ENCODE measurements around the gene LCN1. TPM values are rescaled to one million over a fixed set of nuclear protein-coding genes. Genes with fewer than 3 reads are reported as not detected.
A peak's percentile ranks its signal among the peaks of the same experiment; 100 is the strongest.

The LCN1 gene
- total RNA-seq, 1 donor from 2014 or later, result 0.60 TPM

- TF ChIP-seq, protein P1, sequence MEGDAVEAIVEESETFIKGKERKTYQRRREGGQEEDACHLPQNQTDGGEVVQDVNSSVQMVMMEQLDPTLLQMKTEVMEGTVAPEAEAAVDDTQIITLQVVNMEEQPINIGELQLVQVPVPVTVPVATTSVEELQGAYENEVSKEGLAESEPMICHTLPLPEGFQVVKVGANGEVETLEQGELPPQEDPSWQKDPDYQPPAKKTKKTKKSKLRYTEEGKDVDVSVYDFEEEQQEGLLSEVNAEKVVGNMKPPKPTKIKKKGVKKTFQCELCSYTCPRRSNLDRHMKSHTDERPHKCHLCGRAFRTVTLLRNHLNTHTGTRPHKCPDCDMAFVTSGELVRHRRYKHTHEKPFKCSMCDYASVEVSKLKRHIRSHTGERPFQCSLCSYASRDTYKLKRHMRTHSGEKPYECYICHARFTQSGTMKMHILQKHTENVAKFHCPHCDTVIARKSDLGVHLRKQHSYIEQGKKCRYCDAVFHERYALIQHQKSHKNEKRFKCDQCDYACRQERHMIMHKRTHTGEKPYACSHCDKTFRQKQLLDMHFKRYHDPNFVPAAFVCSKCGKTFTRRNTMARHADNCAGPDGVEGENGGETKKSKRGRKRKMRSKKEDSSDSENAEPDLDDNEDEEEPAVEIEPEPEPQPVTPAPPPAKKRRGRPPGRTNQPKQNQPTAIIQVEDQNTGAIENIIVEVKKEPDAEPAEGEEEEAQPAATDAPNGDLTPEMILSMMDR (IDR thresholded peaks at IDR 0.05), result no peak
- Mint-ChIP-seq H3K36me3 (ENCODE audit: low read depth) (peaks cover 4% of the 10 kb centered on the region), H3K9me3 (ENCODE audit: low read depth) (peaks cover 12% of the 10 kb centered on the region), H3K27me3 (ENCODE audit: low read depth) (peaks cover 28% of the 10 kb centered on the region), H3K27ac (ENCODE audit: unreplicated experiment) (no peak overlapping the region), H3K4me3 (ENCODE audit: unreplicated experiment) (no peak overlapping the region), H3K4me1 (ENCODE audit: low read depth) (no peaks in the 10 kb centered on the region)
- peak; percentile 68 for DNase-seq (ENCODE audit: low spot score)
Observed at GRCh38 chr9:135565141-135565628, 43.9 kb downstream of the LCN1 start.

DNA sequence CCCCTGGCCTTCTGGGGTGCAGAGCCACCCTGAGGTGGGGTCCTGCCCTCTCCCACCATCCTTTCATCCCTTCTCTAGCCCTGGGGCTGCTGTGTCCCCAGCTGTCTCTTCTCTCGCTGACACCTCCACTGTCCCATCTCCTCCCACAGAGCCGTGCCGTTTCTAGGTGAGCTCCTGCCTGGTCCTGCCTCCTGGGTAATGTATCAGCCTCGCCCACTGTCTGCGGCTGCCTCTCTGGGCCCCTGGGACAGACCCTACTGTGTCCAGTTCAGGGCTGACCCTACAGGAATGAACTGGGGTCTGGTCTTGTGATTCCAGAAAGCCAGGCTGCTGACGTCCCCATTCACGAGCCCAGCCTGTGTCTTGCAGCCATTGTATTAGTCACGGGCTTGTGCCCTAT is 44.4 kb downstream of the LCN1 start:
- Mint-ChIP-seq H3K4me1 (ENCODE audit: low read depth) (no peaks in the 10 kb centered on the region), H3K36me3 (ENCODE audit: low read depth) (peaks cover 4% of the 10 kb centered on the region), H3K9me3 (ENCODE audit: low read depth) (peaks cover 15% of the 10 kb centered on the region), H3K27me3 (ENCODE audit: low read depth) (peaks cover 28% of the 10 kb centered on the region), H3K27ac (ENCODE audit: unreplicated experiment) (no peak overlapping the region), H3K4me3 (ENCODE audit: unreplicated experiment) (no peak overlapping the region)
- DNase-seq (ENCODE audit: low spot score), result peak; percentile 60
- TF ChIP-seq, protein P1 (IDR thresholded peaks at IDR 0.05), result no peak

GRCh38 chr9:135566552-135566951 is 45.3 kb downstream of the LCN1 start:
- DNase-seq (ENCODE audit: low spot score), result no peak
- Mint-ChIP-seq H3K27me3 (ENCODE audit: low read depth) (peaks cover 30% of the 10 kb centered on the region), H3K4me3 (ENCODE audit: unreplicated experiment) (no peak overlapping the region), H3K4me1 (ENCODE audit: low read depth) (no peaks in the 10 kb centered on the region), H3K36me3 (ENCODE audit: low read depth) (peaks cover 4% of the 10 kb centered on the region), H3K27ac (ENCODE audit: unreplicated experiment) (no peak overlapping the region), H3K9me3 (ENCODE audit: low read depth) (peaks cover 20% of the 10 kb centered on the region)
- TF ChIP-seq, protein P1 (IDR thresholded peaks at IDR 0.05), result no peak

- TF ChIP-seq, protein P1 (IDR thresholded peaks at IDR 0.05), result no peak
- no peak overlapping the region for H3K27ac Mint-ChIP-seq (ENCODE audit: unreplicated experiment)
- peaks cover 20% of the 10 kb centered on the region for H3K9me3 Mint-ChIP-seq (ENCODE audit: low read depth)
Observed at GRCh38 chr9:135567311-135567710, 46.1 kb downstream of the LCN1 start.

DNA sequence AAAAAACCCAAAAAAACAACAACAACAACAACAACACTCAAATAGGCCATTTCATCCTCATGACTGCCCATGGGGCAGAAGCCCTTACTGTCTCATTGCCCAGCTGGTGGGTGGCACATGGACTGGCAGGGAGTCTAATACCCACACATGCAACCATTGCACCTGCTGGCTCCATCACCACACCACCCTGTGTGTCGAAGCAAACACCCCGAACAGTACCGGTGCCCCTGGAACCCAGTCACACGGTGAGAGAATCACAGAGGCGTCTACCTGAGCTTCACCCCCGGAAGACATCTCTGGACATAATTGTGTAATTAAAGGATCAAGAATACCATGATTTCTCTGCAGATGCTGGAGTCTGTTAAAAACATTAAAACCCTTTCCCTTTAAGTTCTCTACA is 46.8 kb downstream of the LCN1 start:
- Mint-ChIP-seq H3K4me3 (ENCODE audit: unreplicated experiment) (no peak overlapping the region), H3K36me3 (ENCODE audit: low read depth) (peaks cover 4% of the 10 kb centered on the region), H3K9me3 (ENCODE audit: low read depth) (peaks cover 20% of the 10 kb centered on the region), H3K27ac (ENCODE audit: unreplicated experiment) (no peak overlapping the region), H3K4me1 (ENCODE audit: low read depth) (no peaks in the 10 kb centered on the region), H3K27me3 (ENCODE audit: low read depth) (peaks cover 30% of the 10 kb centered on the region)
- DNase-seq (ENCODE audit: low spot score), result no peak
- TF ChIP-seq, protein P1 (IDR thresholded peaks at IDR 0.05), result no peak

More at GRCh38 chr9:135567311-135567710, 46.1 kb downstream of the LCN1 start:
- H3K4me1 Mint-ChIP-seq (ENCODE audit: low read depth), result no peaks in the 10 kb centered on the region
- no peak overlapping the region for H3K4me3 Mint-ChIP-seq (ENCODE audit: unreplicated experiment)
- DNase-seq (ENCODE audit: low spot score), result no peak
- H3K27me3 Mint-ChIP-seq (ENCODE audit: low read depth), result peaks cover 30% of the 10 kb centered on the region
- peaks cover 4% of the 10 kb centered on the region for H3K36me3 Mint-ChIP-seq (ENCODE audit: low read depth)

Data from chondrocyte (in vitro differentiated cells).